NOMO-1 (cell line): ENCODE results near the gene SLX4.
A peak's percentile ranks its signal among the peaks of the same experiment; 100 is the strongest.
"Not testable (repeated sequence)": the region's sequence is repeated elsewhere in the genome, so short reads cannot be mapped to it uniquely, and the experiment has no call there.

Experiments
- DNase-seq, 2 experiments: peaks; one replicate each; lab custom pipeline; 2025; ENCODE audit not compliant: unreplicated experiment in 2 of 2; lab: John Stamatoyannopoulos, UW

Gene SLX4

GRCh38 chr16:3642397-3643094, 31.1 kb upstream of the SLX4 start:
- no peak for DNase-seq

- DNase-seq, result no peak
These were observed 30.5 kb upstream of the SLX4 start for GRCh38 chr16:3641801-3642396.

GRCh38 chr16:3640632-3641501, 29.5 kb upstream of the SLX4 start:
- DNase-seq, result no peak

- no peak for DNase-seq
These were observed 28.8 kb upstream of the SLX4 start for GRCh38 chr16:3640207-3640606.

- no peak for DNase-seq
These were observed 27.7 kb upstream of the SLX4 start for GRCh38 chr16:3638916-3639644.

- peak; percentile 65 to 75 for DNase-seq
These were observed 26.0 kb upstream of the SLX4 start for GRCh38 chr16:3637371-3637923.

- DNase-seq, result peak; percentile 47 to 94
These were observed 14.7 kb upstream of the SLX4 start for GRCh38 chr16:3625911-3626732.

GRCh38 chr16:3625331-3625730, 13.9 kb upstream of the SLX4 start:
- DNase-seq, result no peak

- no peak for DNase-seq
These were observed 12.2 kb upstream of the SLX4 start for GRCh38 chr16:3623642-3624041.

- peak; percentile 17 to 60 for DNase-seq
These were observed 7.3 kb upstream of the SLX4 start for GRCh38 chr16:3618769-3619141.

- peak; percentile 63 to 76 for DNase-seq
These were observed 1.4 kb upstream of the SLX4 start for GRCh38 chr16:3612510-3613466.

GRCh38 chr16:3610698-3611145, 684 bp downstream of the SLX4 start:
- DNase-seq, result no peak

GRCh38 chr16:3609895-3610697, 1.3 kb downstream of the SLX4 start:
- peak in 1 of 2 experiments; percentile 29 for DNase-seq

GRCh38 chr16:3608976-3609375, 2.4 kb downstream of the SLX4 start:
- DNase-seq, result not testable (repeated sequence)

- DNase-seq, result no peak
These were observed 3.3 kb downstream of the SLX4 start for GRCh38 chr16:3608069-3608468.

GRCh38 chr16:3607634-3608033, 3.8 kb downstream of the SLX4 start:
- no peak for DNase-seq

GRCh38 chr16:3607161-3607560, 4.2 kb downstream of the SLX4 start:
- no peak for DNase-seq

- no peak for DNase-seq
These were observed 5.0 kb downstream of the SLX4 start for GRCh38 chr16:3606441-3606840.
